NCI-H774 (cell line): ENCODE results near the gene CMIP.

Experiments
- DNase-seq: peaks from one replicate; lab custom pipeline; 2025; lab: John Stamatoyannopoulos, UW

The CMIP gene

GRCh38 chr16:81462683-81463082 is 18.1 kb downstream of the CMIP start:
- no peak for DNase-seq

- no peak for DNase-seq
Observed at GRCh38 chr16:81463296-81463890, 18.8 kb downstream of the CMIP start.

GRCh38 chr16:81464279-81464678 is 19.7 kb downstream of the CMIP start:
- DNase-seq: no peak

- DNase-seq: no peak
Observed at GRCh38 chr16:81465375-81465943, 20.9 kb downstream of the CMIP start.

GRCh38 chr16:81466356-81466980 is 21.9 kb downstream of the CMIP start:
- no peak for DNase-seq

GRCh38 chr16:81467072-81467471 is 22.5 kb downstream of the CMIP start:
- no peak for DNase-seq

- DNase-seq: no peak
Observed at GRCh38 chr16:81467815-81468214, 23.2 kb downstream of the CMIP start.

- DNase-seq: no peak
Observed at GRCh38 chr16:81468269-81468902, 23.8 kb downstream of the CMIP start.

- no peak for DNase-seq
Observed at GRCh38 chr16:81469183-81469677, 24.6 kb downstream of the CMIP start.

GRCh38 chr16:81469710-81470535 is 25.3 kb downstream of the CMIP start:
- DNase-seq: no peak

GRCh38 chr16:81470796-81471636 is 26.4 kb downstream of the CMIP start:
- no peak for DNase-seq

- no peak for DNase-seq
Observed at GRCh38 chr16:81471882-81472281, 27.3 kb downstream of the CMIP start.

- no peak for DNase-seq
Observed at GRCh38 chr16:81472391-81472790, 27.8 kb downstream of the CMIP start.

GRCh38 chr16:81473066-81473488 is 28.5 kb downstream of the CMIP start:
- no peak for DNase-seq

GRCh38 chr16:81473558-81473957 is 28.9 kb downstream of the CMIP start:
- DNase-seq: no peak

GRCh38 chr16:81473969-81474959 is 29.7 kb downstream of the CMIP start:
- no peak for DNase-seq

GRCh38 chr16:81477697-81478693 is 33.4 kb downstream of the CMIP start:
- DNase-seq: no peak

GRCh38 chr16:81478876-81479511 is 34.4 kb downstream of the CMIP start:
- no peak for DNase-seq
